Hematopoietic multipotent progenitor cell treated with erythropoietin and hydrocortisone succinate and interleukin-3 and kit ligand, for 4 days (in vitro differentiated cells): ENCODE measurements around the gene CYB5A.

Source experiments
- DNase-seq: peaks from one replicate; pipeline ENCODE4 v3.0.0-alpha.2; 2015

CYB5A gene

DNA sequence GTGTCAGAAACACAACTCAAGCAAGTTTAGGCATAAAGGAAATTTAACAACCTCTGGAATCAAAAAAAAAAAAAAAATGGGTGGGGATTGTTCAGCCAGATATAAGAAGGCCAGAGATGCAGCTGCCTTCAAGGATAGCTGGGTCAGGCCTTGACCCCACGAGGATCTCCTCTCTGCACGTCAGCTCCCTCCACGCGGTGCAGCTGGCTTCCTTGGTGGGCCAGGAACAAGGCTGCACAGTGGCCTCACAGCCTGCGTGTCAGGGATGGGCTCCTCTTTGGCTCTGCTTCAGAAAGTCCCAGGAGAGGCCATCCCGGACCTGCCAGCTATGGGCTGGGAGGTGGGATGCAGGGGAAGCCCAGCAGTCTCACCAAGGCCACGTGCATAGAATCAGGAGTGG is 88.0 kb downstream of the CYB5A start:
- DNase-seq, result no peak
